ENCODE results near the gene SRGAP1.

Gene SRGAP1

GRCh38 chr12:63934936-63935335 is 90.4 kb downstream of the SRGAP1 start:
- no peak overlapping the region for H2BK120ac ChIP-seq (ENCODE audit: low read depth, low read length)
- no peak overlapping the region for H3K4ac ChIP-seq (ENCODE audit: low read length)
- H3K36me3 ChIP-seq (replicated peaks in 1 of 2; ENCODE audit: control insufficient read depth in 2 of 2, insufficient read depth in 2 of 2, low read length in 2 of 2), result peaks cover 0 to 12% of the 10 kb centered on the region in 2 donors
- H3K4me3 ChIP-seq (ENCODE audit: low read length in 2 of 2), result no peak overlapping the region
- no peaks in the 10 kb centered on the region for H3K79me1 ChIP-seq (ENCODE audit: low read depth, low read length)
- H2BK15ac ChIP-seq (ENCODE audit: low read length), result no peak overlapping the region
- H2BK12ac ChIP-seq (ENCODE audit: low read length), result no peak overlapping the region
- no peak overlapping the region for H3K18ac ChIP-seq (ENCODE audit: low read length)
- no peak overlapping the region for H3K4me2 ChIP-seq (ENCODE audit: insufficient read depth, low read length, poor library complexity, severe bottlenecking)
- H4K91ac ChIP-seq (ENCODE audit: low read depth, low read length, poor library complexity), result no peak overlapping the region
- no peak overlapping the region for H3K23ac ChIP-seq (ENCODE audit: low read depth, low read length, poor library complexity)
- no peak overlapping the region for H2AK5ac ChIP-seq (ENCODE audit: low read depth, low read length)
- no peak overlapping the region for H3K27ac ChIP-seq (replicated peaks; ENCODE audit: low read length)
- no peak overlapping the region for H3K9ac ChIP-seq (ENCODE audit: low read depth, low read length, poor library complexity)
- H3K4me1 ChIP-seq (ENCODE audit: control insufficient read depth in 2 of 2, insufficient read depth in 1 of 2, low read depth in 1 of 2, low read length in 2 of 2), result peaks cover 0 to 5% of the 10 kb centered on the region in 2 donors
- no peaks in the 10 kb centered on the region for H3K9me3 ChIP-seq (replicated peaks in 1 of 2; ENCODE audit: control insufficient read depth in 2 of 2, insufficient read depth in 1 of 2, low read depth in 1 of 2, low read length in 2 of 2)
- no peaks in the 10 kb centered on the region for H3K27me3 ChIP-seq (ENCODE audit: control insufficient read depth in 3 of 3, insufficient read depth in 3 of 3, low read depth in 1 of 3, low read length in 3 of 3)
- WGBS, 2 donors (ENCODE audit: extremely low coverage in 2 of 2, insufficient read length in 2 of 2, insufficient replicate concordance in 1 of 2), result no CpG with 5 or more reads among the region's 7 CpGs
- no peak overlapping the region for H4K8ac ChIP-seq (ENCODE audit: low read depth, low read length)
- no peak overlapping the region for H2AFZ ChIP-seq (ENCODE audit: low read length)
- H2BK5ac ChIP-seq (ENCODE audit: low read length), result no peak overlapping the region
- no peak overlapping the region for H3K14ac ChIP-seq (ENCODE audit: low read length)
- no peak for DNase-seq (ENCODE audit: low spot score)

- Histone ChIP-seq H3K79me1 (ENCODE audit: low read depth, low read length) (no peaks in the 10 kb centered on the region), H4K8ac (ENCODE audit: low read depth, low read length) (no peak overlapping the region), H3K9me3 (replicated peaks in 1 of 2; ENCODE audit: control insufficient read depth in 2 of 2, insufficient read depth in 1 of 2, low read depth in 1 of 2, low read length in 2 of 2) (no peaks in the 10 kb centered on the region), H3K14ac (ENCODE audit: low read length) (no peak overlapping the region), H3K4me2 (ENCODE audit: insufficient read depth, low read length, poor library complexity, severe bottlenecking) (no peak overlapping the region), H3K4ac (ENCODE audit: low read length) (no peak overlapping the region), H2BK120ac (ENCODE audit: low read depth, low read length) (no peak overlapping the region), H2BK15ac (ENCODE audit: low read length) (no peak overlapping the region), H3K4me1 (ENCODE audit: control insufficient read depth in 2 of 2, insufficient read depth in 1 of 2, low read depth in 1 of 2, low read length in 2 of 2) (peaks cover under 1 to 8% of the 10 kb centered on the region in 2 donors), H3K9ac (ENCODE audit: low read depth, low read length, poor library complexity) (no peak overlapping the region), H3K36me3 (replicated peaks in 1 of 2; ENCODE audit: control insufficient read depth in 2 of 2, insufficient read depth in 2 of 2, low read length in 2 of 2) (peaks cover 0 to 12% of the 10 kb centered on the region in 2 donors), H2BK5ac (ENCODE audit: low read length) (no peak overlapping the region), H4K91ac (ENCODE audit: low read depth, low read length, poor library complexity) (no peak overlapping the region), H3K23ac (ENCODE audit: low read depth, low read length, poor library complexity) (no peak overlapping the region), H2BK12ac (ENCODE audit: low read length) (no peak overlapping the region), H3K27me3 (ENCODE audit: control insufficient read depth in 3 of 3, insufficient read depth in 3 of 3, low read depth in 1 of 3, low read length in 3 of 3) (no peaks in the 10 kb centered on the region), H3K4me3 (ENCODE audit: low read length in 2 of 2) (no peak overlapping the region), H2AK5ac (ENCODE audit: low read depth, low read length) (no peak overlapping the region), H2AFZ (ENCODE audit: low read length) (no peak overlapping the region), H3K18ac (ENCODE audit: low read length) (no peak overlapping the region), H3K27ac (replicated peaks; ENCODE audit: low read length) (no peak overlapping the region)
- no peak for DNase-seq (ENCODE audit: low spot score)
These were observed 90.9 kb downstream of the SRGAP1 start for GRCh38 chr12:63935361-63935760.

GRCh38 chr12:63937378-63938316 is 93.1 kb downstream of the SRGAP1 start:
- H3K4me1 ChIP-seq (ENCODE audit: control insufficient read depth in 2 of 2, insufficient read depth in 1 of 2, low read depth in 1 of 2, low read length in 2 of 2), result peaks cover 4 to 14% of the 10 kb centered on the region in 2 donors
- H3K9ac ChIP-seq (ENCODE audit: low read depth, low read length, poor library complexity), result no peak overlapping the region
- H3K14ac ChIP-seq (ENCODE audit: low read length), result no peak overlapping the region
- H3K4ac ChIP-seq (ENCODE audit: low read length), result no peak overlapping the region
- H3K4me2 ChIP-seq (ENCODE audit: insufficient read depth, low read length, poor library complexity, severe bottlenecking), result no peak overlapping the region
- no peak overlapping the region for H3K18ac ChIP-seq (ENCODE audit: low read length)
- no peaks in the 10 kb centered on the region for H3K9me3 ChIP-seq (replicated peaks in 1 of 2; ENCODE audit: control insufficient read depth in 2 of 2, insufficient read depth in 1 of 2, low read depth in 1 of 2, low read length in 2 of 2)
- H3K79me1 ChIP-seq (ENCODE audit: low read depth, low read length), result no peaks in the 10 kb centered on the region
- WGBS, 2 donors (ENCODE audit: extremely low coverage in 2 of 2, insufficient read length in 2 of 2, insufficient replicate concordance in 1 of 2), result no CpG with 5 or more reads among the region's 12 CpGs
- no peak overlapping the region for H2BK15ac ChIP-seq (ENCODE audit: low read length)
- no peak overlapping the region for H4K8ac ChIP-seq (ENCODE audit: low read depth, low read length)
- DNase-seq (ENCODE audit: low spot score), result no peak
- H3K36me3 ChIP-seq (replicated peaks in 1 of 2; ENCODE audit: control insufficient read depth in 2 of 2, insufficient read depth in 2 of 2, low read length in 2 of 2), result peaks cover 0 to 16% of the 10 kb centered on the region in 2 donors
- no peak overlapping the region for H2BK5ac ChIP-seq (ENCODE audit: low read length)
- H3K23ac ChIP-seq (ENCODE audit: low read depth, low read length, poor library complexity), result no peak overlapping the region
- H4K91ac ChIP-seq (ENCODE audit: low read depth, low read length, poor library complexity), result no peak overlapping the region
- H2BK120ac ChIP-seq (ENCODE audit: low read depth, low read length), result no peak overlapping the region
- H2AK5ac ChIP-seq (ENCODE audit: low read depth, low read length), result no peak overlapping the region
- no peak overlapping the region for H2AFZ ChIP-seq (ENCODE audit: low read length)
- no peak overlapping the region for H3K4me3 ChIP-seq (ENCODE audit: low read length in 2 of 2)
- H3K27me3 ChIP-seq (ENCODE audit: control insufficient read depth in 3 of 3, insufficient read depth in 3 of 3, low read depth in 1 of 3, low read length in 3 of 3), result no peaks in the 10 kb centered on the region
- H3K27ac ChIP-seq (replicated peaks; ENCODE audit: low read length), result no peak overlapping the region
- no peak overlapping the region for H2BK12ac ChIP-seq (ENCODE audit: low read length)

- no peak for DNase-seq (ENCODE audit: low spot score)
- Histone ChIP-seq H2BK12ac (ENCODE audit: low read length) (no peak overlapping the region), H3K4me2 (ENCODE audit: insufficient read depth, low read length, poor library complexity, severe bottlenecking) (no peak overlapping the region), H3K27me3 (ENCODE audit: control insufficient read depth in 3 of 3, insufficient read depth in 3 of 3, low read depth in 1 of 3, low read length in 3 of 3) (no peaks in the 10 kb centered on the region), H3K9ac (ENCODE audit: low read depth, low read length, poor library complexity) (no peak overlapping the region), H3K23ac (ENCODE audit: low read depth, low read length, poor library complexity) (no peak overlapping the region), H3K36me3 (replicated peaks in 1 of 2; ENCODE audit: control insufficient read depth in 2 of 2, insufficient read depth in 2 of 2, low read length in 2 of 2) (peaks cover 0 to 17% of the 10 kb centered on the region in 2 donors), H2BK5ac (ENCODE audit: low read length) (no peak overlapping the region), H2AK5ac (ENCODE audit: low read depth, low read length) (no peak overlapping the region), H3K79me1 (ENCODE audit: low read depth, low read length) (no peaks in the 10 kb centered on the region), H3K14ac (ENCODE audit: low read length) (no peak overlapping the region), H3K18ac (ENCODE audit: low read length) (peak overlapping the region; percentile 11), H3K4me1 (ENCODE audit: control insufficient read depth in 2 of 2, insufficient read depth in 1 of 2, low read depth in 1 of 2, low read length in 2 of 2) (peaks cover 4 to 23% of the 10 kb centered on the region in 2 donors), H4K91ac (ENCODE audit: low read depth, low read length, poor library complexity) (no peak overlapping the region), H4K8ac (ENCODE audit: low read depth, low read length) (no peak overlapping the region), H2BK120ac (ENCODE audit: low read depth, low read length) (no peak overlapping the region), H2AFZ (ENCODE audit: low read length) (peak overlapping the region; percentile 54), H3K4me3 (ENCODE audit: low read length in 2 of 2) (no peak overlapping the region), H2BK15ac (ENCODE audit: low read length) (no peak overlapping the region), H3K27ac (replicated peaks; ENCODE audit: low read length) (no peak overlapping the region), H3K4ac (ENCODE audit: low read length) (no peak overlapping the region), H3K9me3 (replicated peaks in 1 of 2; ENCODE audit: control insufficient read depth in 2 of 2, insufficient read depth in 1 of 2, low read depth in 1 of 2, low read length in 2 of 2) (peaks cover 0 to 4% of the 10 kb centered on the region in 2 donors)
- no CpG with 5 or more reads among the region's 7 CpGs for WGBS, 2 donors (ENCODE audit: extremely low coverage in 2 of 2, insufficient read length in 2 of 2, insufficient replicate concordance in 1 of 2)
These were observed 96.0 kb downstream of the SRGAP1 start for GRCh38 chr12:63940310-63941005.

All from neuronal stem cell (in vitro differentiated cells).